Measurements from ENCODE around the gene SERGEF.
A peak's percentile ranks its signal among the peaks of the same experiment; 100 is the strongest.

SERGEF gene

GRCh38 chr11:17770048-17770652, 242.7 kb downstream of the SERGEF start:
- no peak for TF ChIP-seq CTCF (IDR thresholded peaks at IDR 0.05; ENCODE audit: poor library complexity, severe bottlenecking)
- no peaks in the 10 kb centered on the region for H3K27me3 ChIP-seq (ENCODE audit: insufficient read depth, poor library complexity, severe bottlenecking)
- H3K9me3 ChIP-seq (ENCODE audit: severe bottlenecking) = no peaks in the 10 kb centered on the region
- no peaks in the 10 kb centered on the region for H3K36me3 ChIP-seq (ENCODE audit: low read depth)
- ATAC-seq (ENCODE audit: low read depth) (no peak), DNase-seq (ENCODE audit: low spot score) (peak; percentile 38)
- H3K27ac ChIP-seq (ENCODE audit: poor library complexity, severe bottlenecking) = no peak overlapping the region
- no peaks in the 10 kb centered on the region for H3K4me1 ChIP-seq (ENCODE audit: insufficient read depth, poor library complexity, severe bottlenecking)
- no peak overlapping the region for H3K4me3 ChIP-seq (ENCODE audit: severe bottlenecking)

- DNase-seq (ENCODE audit: low spot score) (no peak), ATAC-seq (ENCODE audit: low read depth) (no peak)
- no peaks in the 10 kb centered on the region for H3K36me3 ChIP-seq (ENCODE audit: low read depth)
- H3K4me3 ChIP-seq (ENCODE audit: severe bottlenecking) = no peak overlapping the region
- TF ChIP-seq CTCF (IDR thresholded peaks at IDR 0.05; ENCODE audit: poor library complexity, severe bottlenecking) = no peak
- H3K4me1 ChIP-seq (ENCODE audit: insufficient read depth, poor library complexity, severe bottlenecking) = no peaks in the 10 kb centered on the region
- H3K9me3 ChIP-seq (ENCODE audit: severe bottlenecking) = no peaks in the 10 kb centered on the region
- H3K27me3 ChIP-seq (ENCODE audit: insufficient read depth, poor library complexity, severe bottlenecking) = no peaks in the 10 kb centered on the region
- no peak overlapping the region for H3K27ac ChIP-seq (ENCODE audit: poor library complexity, severe bottlenecking)
These were observed 243.6 kb downstream of the SERGEF start for GRCh38 chr11:17769218-17769617.

GRCh38 chr11:17768547-17768946, 244.3 kb downstream of the SERGEF start:
- no peak for TF ChIP-seq CTCF (IDR thresholded peaks at IDR 0.05; ENCODE audit: poor library complexity, severe bottlenecking)
- no peaks in the 10 kb centered on the region for H3K9me3 ChIP-seq (ENCODE audit: severe bottlenecking)
- H3K27me3 ChIP-seq (ENCODE audit: insufficient read depth, poor library complexity, severe bottlenecking) = no peaks in the 10 kb centered on the region
- H3K4me1 ChIP-seq (ENCODE audit: insufficient read depth, poor library complexity, severe bottlenecking) = no peaks in the 10 kb centered on the region
- ATAC-seq (ENCODE audit: low read depth) (no peak), DNase-seq (ENCODE audit: low spot score) (peak; percentile 42)
- H3K36me3 ChIP-seq (ENCODE audit: low read depth) = no peaks in the 10 kb centered on the region
- no peak overlapping the region for H3K27ac ChIP-seq (ENCODE audit: poor library complexity, severe bottlenecking)
- H3K4me3 ChIP-seq (ENCODE audit: severe bottlenecking) = no peak overlapping the region

- H3K36me3 ChIP-seq (ENCODE audit: low read depth) = no peaks in the 10 kb centered on the region
- ATAC-seq (ENCODE audit: low read depth) (no peak), DNase-seq (ENCODE audit: low spot score) (no peak)
- no peak overlapping the region for H3K4me3 ChIP-seq (ENCODE audit: severe bottlenecking)
- no peak for TF ChIP-seq CTCF (IDR thresholded peaks at IDR 0.05; ENCODE audit: poor library complexity, severe bottlenecking)
- H3K9me3 ChIP-seq (ENCODE audit: severe bottlenecking) = no peaks in the 10 kb centered on the region
- no peak overlapping the region for H3K27ac ChIP-seq (ENCODE audit: poor library complexity, severe bottlenecking)
- H3K27me3 ChIP-seq (ENCODE audit: insufficient read depth, poor library complexity, severe bottlenecking) = no peaks in the 10 kb centered on the region
- no peaks in the 10 kb centered on the region for H3K4me1 ChIP-seq (ENCODE audit: insufficient read depth, poor library complexity, severe bottlenecking)
These were observed 244.9 kb downstream of the SERGEF start for GRCh38 chr11:17767914-17768313.

GRCh38 chr11:17767301-17767885, 245.5 kb downstream of the SERGEF start:
- DNase-seq (ENCODE audit: low spot score) (no peak), ATAC-seq (ENCODE audit: low read depth) (no peak)
- no peaks in the 10 kb centered on the region for H3K36me3 ChIP-seq (ENCODE audit: low read depth)
- no peaks in the 10 kb centered on the region for H3K4me1 ChIP-seq (ENCODE audit: insufficient read depth, poor library complexity, severe bottlenecking)
- no peak overlapping the region for H3K27ac ChIP-seq (ENCODE audit: poor library complexity, severe bottlenecking)
- no peak overlapping the region for H3K4me3 ChIP-seq (ENCODE audit: severe bottlenecking)
- no peaks in the 10 kb centered on the region for H3K9me3 ChIP-seq (ENCODE audit: severe bottlenecking)
- no peak for TF ChIP-seq CTCF (IDR thresholded peaks at IDR 0.05; ENCODE audit: poor library complexity, severe bottlenecking)
- H3K27me3 ChIP-seq (ENCODE audit: insufficient read depth, poor library complexity, severe bottlenecking) = no peaks in the 10 kb centered on the region
